GM12873 (cell line): ENCODE results near the gene LYZL1.

Experiments used
- CTCF ChIP-seq: IDR thresholded peaks from 2 replicates; pipeline ENCODE4 v1.5.1; 2012; ENCODE audit warnings: low read depth, mild to moderate bottlenecking, moderate library complexity, low read length, control low read depth; ENCODE audit not compliant: insufficient read depth; ENCODE audit errors: missing control alignments

LYZL1 gene

DNA sequence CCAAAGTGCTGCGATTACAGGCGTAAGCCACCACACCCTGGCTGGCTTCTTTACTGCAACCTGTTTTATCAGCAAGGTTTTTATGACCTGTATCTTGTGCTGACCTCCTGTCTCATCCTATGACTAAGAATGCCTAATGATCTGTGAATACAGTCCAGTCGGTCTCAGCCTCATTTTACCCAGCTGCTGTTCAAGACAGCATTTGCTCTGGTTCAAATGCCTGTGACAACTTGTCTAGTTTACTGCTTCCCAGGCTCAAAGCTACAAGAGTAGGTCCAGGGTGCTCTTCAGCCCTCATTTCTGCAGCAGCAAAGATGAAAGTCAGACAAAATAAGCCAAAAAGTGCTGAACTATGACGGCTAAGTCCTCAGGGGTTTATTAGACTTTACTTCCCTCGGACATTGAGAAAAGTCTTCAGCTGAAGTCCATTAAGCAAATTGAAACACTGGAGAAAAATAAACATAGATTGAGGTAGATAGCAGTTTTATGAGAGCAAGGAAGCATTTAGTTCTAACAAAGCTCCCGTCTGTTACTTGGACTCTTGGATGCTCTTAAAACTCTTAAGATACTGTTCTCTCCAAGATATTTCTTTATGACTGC is 12.5 kb upstream of the LYZL1 start:
- TF ChIP-seq CTCF, result no peak

DNA sequence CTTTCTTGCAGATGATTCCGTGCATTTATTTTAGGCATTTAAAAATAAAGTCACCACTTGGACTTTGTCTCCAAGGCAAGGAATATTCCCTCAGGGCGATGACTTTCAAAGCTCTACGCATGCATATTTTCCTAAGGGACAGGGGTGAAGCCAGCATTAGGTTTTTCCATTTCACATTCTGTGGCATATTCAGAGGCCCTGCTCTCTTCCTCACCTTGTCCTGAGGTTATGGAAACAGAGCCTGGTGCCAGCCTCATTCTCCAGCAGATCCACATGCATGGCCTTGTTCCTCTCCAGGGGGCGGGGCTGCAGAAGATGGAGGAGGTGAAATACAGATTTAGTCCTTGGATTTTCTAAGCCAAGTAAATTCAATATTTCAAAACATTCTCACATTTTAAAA is 11.6 kb upstream of the LYZL1 start:
- TF ChIP-seq CTCF, result no peak

GRCh38 chr10:29279779-29280487 is 8.9 kb upstream of the LYZL1 start:
- no peak for TF ChIP-seq CTCF

DNA sequence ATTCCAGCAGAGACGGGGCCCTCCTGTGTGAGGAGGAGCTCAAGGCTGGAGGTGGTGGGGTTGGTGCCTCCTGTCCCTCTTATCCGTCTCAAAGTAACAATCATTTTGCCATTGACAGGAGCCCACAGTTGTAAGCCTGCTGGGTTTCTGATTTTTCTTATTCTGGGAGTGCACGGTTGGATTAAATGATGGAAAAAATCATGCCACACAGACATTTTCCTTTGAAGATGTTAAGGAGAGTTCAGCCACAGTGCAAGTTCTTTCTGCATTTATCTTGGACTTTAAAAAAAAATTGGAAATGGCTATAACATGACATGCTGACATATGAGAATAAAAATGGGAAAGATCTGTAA is 8.4 kb upstream of the LYZL1 start:
- no peak for TF ChIP-seq CTCF

- TF ChIP-seq CTCF, result no peak
Measured at GRCh38 chr10:29285624-29286051, 3.2 kb upstream of the LYZL1 start.

DNA sequence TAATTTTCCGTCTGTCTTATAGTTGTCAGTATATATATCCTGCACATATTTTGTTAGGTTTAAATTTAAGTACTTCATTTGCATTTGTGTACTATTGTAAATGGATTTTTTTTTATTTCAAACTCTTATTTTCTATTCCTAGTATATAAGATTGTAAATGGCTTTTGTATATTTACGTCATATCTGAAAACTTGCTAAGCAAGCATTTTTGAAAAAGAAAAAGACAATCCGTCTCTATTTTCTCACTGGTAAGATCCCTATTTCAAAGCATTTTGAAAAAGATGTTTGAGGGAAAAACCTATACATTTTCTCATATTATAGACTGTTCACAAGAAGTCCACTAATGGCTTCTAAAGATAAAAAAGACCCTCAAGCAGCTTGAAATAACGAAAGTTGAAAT is 1.2 kb upstream of the LYZL1 start:
- no peak for TF ChIP-seq CTCF

- TF ChIP-seq CTCF, result no peak
Measured at GRCh38 chr10:29295813-29296212, 6.9 kb downstream of the LYZL1 start.
